OCI-LY3 (cell line): ENCODE data around the gene ITGB8.

Experiments
- H2AFZ ChIP-seq: fragments of 200-600, 300-600 bp; shearing (Covaris generic); 2 replicates; pipeline ENCODE4 v1.6.0; 2014; ENCODE audit warnings: antibody characterized with exemption, low read depth, low read length
- H3K27ac ChIP-seq: fragments of 200-600, 300-600 bp; sonication (generic); 2 replicates; pipeline ENCODE4 v1.5.1; 2014; ENCODE audit warnings: mild to moderate bottlenecking, low read length, moderate library complexity, mixed read lengths
- H3K27me3 ChIP-seq: fragments of 200-600, 300-600 bp; sonication (generic); 2 replicates; pipeline ENCODE4 v1.6.1; 2014; ENCODE audit warnings: low read depth, low read length, mixed read lengths
- H3K36me3 ChIP-seq: fragments of 200-600, 300-600 bp; sonication (generic); replicated peaks from 2 replicates; pipeline ENCODE3; 2014; ENCODE audit warnings: low read depth, low read length, mixed read lengths
- H3K4me1 ChIP-seq: fragments of 300-600, 200-600 bp; sonication (generic); 2 replicates; pipeline ENCODE4 v1.6.1; 2014; ENCODE audit warnings: low read length, mixed read lengths
- H3K4me2 ChIP-seq: fragments of 200-600, 300-600 bp; sonication (generic); 2 replicates; pipeline ENCODE4 v1.6.1; 2014; ENCODE audit warnings: low read length, mixed read lengths
- H3K4me3 ChIP-seq: fragments of 300-600, 200-600 bp; sonication (generic); 2 replicates; pipeline ENCODE4 v1.5.1; 2014; ENCODE audit warnings: antibody characterized with exemption, mild to moderate bottlenecking, low read length, moderate library complexity
- H3K79me2 ChIP-seq: fragments of 300-600, 200-600 bp; shearing (Covaris generic); 2 replicates; pipeline ENCODE4 v1.6.1; 2014; ENCODE audit warnings: mild to moderate bottlenecking, low read length, mixed read lengths
- H3K9ac ChIP-seq: fragments of 300-600, 200-600 bp; shearing (Covaris generic); 2 replicates; pipeline ENCODE4 v1.6.0; 2014; ENCODE audit warnings: mild to moderate bottlenecking, low read length, moderate library complexity
- H3K9me3 ChIP-seq: fragments of 200-600, 300-600 bp; shearing (Covaris generic); 2 replicates; pipeline ENCODE4 v1.6.1; 2014; ENCODE audit warnings: low read length, mixed read lengths; ENCODE audit not compliant: insufficient read depth
- H4K20me1 ChIP-seq: fragments of 200-600, 300-600 bp; sonication (generic); 2 replicates; pipeline ENCODE4 v1.6.1; 2016; ENCODE audit warnings: low read length, mixed read lengths; ENCODE audit not compliant: insufficient read depth
- EZH2phosphoT487 ChIP-seq: fragments of 200-600 bp; shearing (Covaris generic); IDR thresholded peaks from 2 replicates; pipeline ENCODE4 v1.6.1; 2018; ENCODE audit warnings: antibody characterized with exemption, mixed run types, low read depth
- TF ChIP-seq, protein P1 (sequence below): fragments of 200-600, 300-600 bp; sonication (generic); IDR thresholded peaks from 2 replicates; pipeline ENCODE4 v1.5.1; 2014; ENCODE audit warnings: antibody characterized with exemption, low read length, low read depth

The ITGB8 gene

DNA sequence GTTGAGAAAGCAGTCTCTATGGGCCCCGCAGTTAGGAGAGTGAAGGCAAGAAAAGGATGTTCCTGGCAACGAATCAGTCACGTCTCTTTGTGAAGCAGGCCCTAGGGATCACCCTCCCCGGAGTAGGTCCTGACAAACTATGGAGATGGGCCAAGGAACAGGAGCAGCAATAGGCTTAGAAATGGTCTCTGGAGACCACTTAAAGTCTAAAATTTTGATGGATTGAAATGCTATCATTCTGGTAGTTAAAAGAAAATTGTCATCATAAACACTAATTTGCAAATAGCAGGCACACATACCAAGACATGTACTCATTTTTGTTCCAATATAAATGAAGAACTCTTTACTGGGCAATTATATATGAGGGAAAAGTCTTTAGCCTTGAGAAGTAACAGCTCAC is 123.5 kb downstream of the ITGB8 start:
- Histone ChIP-seq H3K4me3 (no peak overlapping the region), H3K4me2 (no peak overlapping the region), H3K9me3 (no peaks in the 10 kb centered on the region), H3K27me3 (no peaks in the 10 kb centered on the region), H4K20me1 (no peaks in the 10 kb centered on the region), H3K27ac (no peak overlapping the region), H2AFZ (no peak overlapping the region), H3K4me1 (no peaks in the 10 kb centered on the region), H3K9ac (no peak overlapping the region), H3K79me2 (no peaks in the 10 kb centered on the region), H3K36me3 (no peaks in the 10 kb centered on the region)
- no peak for TF ChIP-seq EZH2phosphoT487
- TF ChIP-seq, protein P1, sequence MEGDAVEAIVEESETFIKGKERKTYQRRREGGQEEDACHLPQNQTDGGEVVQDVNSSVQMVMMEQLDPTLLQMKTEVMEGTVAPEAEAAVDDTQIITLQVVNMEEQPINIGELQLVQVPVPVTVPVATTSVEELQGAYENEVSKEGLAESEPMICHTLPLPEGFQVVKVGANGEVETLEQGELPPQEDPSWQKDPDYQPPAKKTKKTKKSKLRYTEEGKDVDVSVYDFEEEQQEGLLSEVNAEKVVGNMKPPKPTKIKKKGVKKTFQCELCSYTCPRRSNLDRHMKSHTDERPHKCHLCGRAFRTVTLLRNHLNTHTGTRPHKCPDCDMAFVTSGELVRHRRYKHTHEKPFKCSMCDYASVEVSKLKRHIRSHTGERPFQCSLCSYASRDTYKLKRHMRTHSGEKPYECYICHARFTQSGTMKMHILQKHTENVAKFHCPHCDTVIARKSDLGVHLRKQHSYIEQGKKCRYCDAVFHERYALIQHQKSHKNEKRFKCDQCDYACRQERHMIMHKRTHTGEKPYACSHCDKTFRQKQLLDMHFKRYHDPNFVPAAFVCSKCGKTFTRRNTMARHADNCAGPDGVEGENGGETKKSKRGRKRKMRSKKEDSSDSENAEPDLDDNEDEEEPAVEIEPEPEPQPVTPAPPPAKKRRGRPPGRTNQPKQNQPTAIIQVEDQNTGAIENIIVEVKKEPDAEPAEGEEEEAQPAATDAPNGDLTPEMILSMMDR = no peak

DNA sequence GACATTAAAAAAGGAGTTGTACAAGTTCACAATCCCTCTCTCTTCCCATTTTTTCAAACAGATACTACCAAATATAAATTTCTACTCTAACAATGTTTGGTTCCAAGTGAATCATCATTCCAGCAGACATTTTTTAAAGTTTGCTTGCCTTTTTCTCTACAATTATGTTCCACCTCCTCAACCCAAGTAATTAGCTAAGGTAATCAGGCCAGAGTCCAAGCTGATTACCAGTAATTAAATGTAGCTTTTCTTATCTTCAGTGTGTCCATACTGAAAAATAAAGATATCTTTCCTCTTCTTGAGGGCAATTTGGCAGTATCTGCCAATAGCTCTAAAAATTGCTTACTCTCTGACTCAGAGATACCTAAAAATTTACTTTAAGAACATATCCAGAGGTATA is 126.0 kb downstream of the ITGB8 start:
- no peaks in the 10 kb centered on the region for H3K4me1 ChIP-seq
- no peaks in the 10 kb centered on the region for H3K36me3 ChIP-seq
- no peaks in the 10 kb centered on the region for H3K9me3 ChIP-seq
- TF ChIP-seq, protein P1 = no peak
- H3K4me2 ChIP-seq = no peak overlapping the region
- no peak overlapping the region for H2AFZ ChIP-seq
- H3K4me3 ChIP-seq = no peak overlapping the region
- no peaks in the 10 kb centered on the region for H4K20me1 ChIP-seq
- no peaks in the 10 kb centered on the region for H3K79me2 ChIP-seq
- no peak overlapping the region for H3K27ac ChIP-seq
- H3K27me3 ChIP-seq = no peaks in the 10 kb centered on the region
- H3K9ac ChIP-seq = no peak overlapping the region

DNA sequence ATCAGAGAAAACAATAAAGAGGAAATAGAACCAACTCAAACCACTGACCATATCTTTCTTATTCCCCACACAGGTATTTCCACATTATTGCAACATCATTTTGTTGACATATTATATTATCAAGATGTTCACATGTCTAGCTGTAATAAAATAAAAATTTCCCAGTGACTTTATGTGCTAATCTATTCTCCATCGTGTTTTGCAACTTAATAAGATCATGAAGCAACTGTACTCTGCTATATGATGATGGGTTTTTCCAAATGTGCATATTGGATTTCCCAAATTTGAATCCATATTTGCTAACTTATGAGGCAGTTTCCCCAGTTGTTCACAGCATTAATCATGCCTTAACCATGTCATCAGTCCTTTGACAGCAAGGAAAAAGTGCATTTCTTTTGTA is 127.8 kb downstream of the ITGB8 start:
- Histone ChIP-seq H3K4me2 (no peak overlapping the region), H3K9ac (no peak overlapping the region), H4K20me1 (no peaks in the 10 kb centered on the region), H3K27me3 (no peaks in the 10 kb centered on the region), H3K79me2 (no peaks in the 10 kb centered on the region), H3K4me1 (no peaks in the 10 kb centered on the region), H3K4me3 (no peak overlapping the region), H2AFZ (no peak overlapping the region), H3K9me3 (no peaks in the 10 kb centered on the region), H3K27ac (no peak overlapping the region), H3K36me3 (no peaks in the 10 kb centered on the region)
- TF ChIP-seq, protein P1 = no peak
- no peak for TF ChIP-seq EZH2phosphoT487

DNA sequence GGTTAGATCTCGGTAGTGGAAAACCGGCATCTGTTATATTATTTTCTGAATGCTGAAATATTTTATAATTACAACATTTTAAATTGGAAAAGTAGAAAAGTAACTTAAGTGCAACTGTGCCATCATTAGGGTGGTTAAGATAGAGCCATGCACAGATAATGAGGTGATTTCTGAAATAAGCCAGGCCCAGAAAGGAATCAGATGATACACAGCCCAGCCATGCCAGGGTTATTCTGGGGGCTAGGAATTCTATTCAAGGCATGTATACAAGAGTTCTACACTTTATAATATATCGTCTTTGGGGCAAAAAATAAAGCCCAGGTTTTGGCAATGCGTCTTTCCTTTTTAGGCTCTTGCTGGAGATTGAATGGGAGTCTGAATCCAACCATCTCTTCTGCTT is 128.7 kb downstream of the ITGB8 start:
- no peaks in the 10 kb centered on the region for H3K9me3 ChIP-seq
- no peaks in the 10 kb centered on the region for H3K4me1 ChIP-seq
- no peaks in the 10 kb centered on the region for H3K79me2 ChIP-seq
- no peak overlapping the region for H3K9ac ChIP-seq
- no peak for TF ChIP-seq EZH2phosphoT487
- TF ChIP-seq, protein P1 = no peak
- no peaks in the 10 kb centered on the region for H4K20me1 ChIP-seq
- H2AFZ ChIP-seq = no peak overlapping the region
- no peak overlapping the region for H3K27ac ChIP-seq
- H3K27me3 ChIP-seq = no peaks in the 10 kb centered on the region
- no peak overlapping the region for H3K4me3 ChIP-seq
- H3K4me2 ChIP-seq = no peak overlapping the region
- no peaks in the 10 kb centered on the region for H3K36me3 ChIP-seq
